Measurements from ENCODE around the gene TMEM125. TPM values are rescaled to one million over a fixed set of nuclear protein-coding genes. Genes with fewer than 3 reads are reported as not detected.

TMEM125 gene
- total and polyA plus RNA-seq, 7 donors, result not detected

- WGBS, 3 donors, result 94 to 95% (median 95%) methylated on average over 5 of the region's 5 CpGs
- intact Hi-C loops (cut with DNase I), result no loop called here
- Histone ChIP-seq H3K27me3 (ENCODE audit: insufficient read depth in 3 of 3, low read length in 2 of 3) (peaks cover 0 to 4% (median 0%) of the 10 kb centered on the region in 3 donors), H3K4me3 (no peak overlapping the region), H3K4me1 (no peaks in the 10 kb centered on the region), H3K9me3 (no peaks in the 10 kb centered on the region), H3K27ac (no peak overlapping the region), H3K36me3 (ENCODE audit: insufficient read depth in 1 of 2, low read depth in 1 of 2) (no peaks in the 10 kb centered on the region)
- DNase-seq (no peak), ATAC-seq (no peak)
- TF ChIP-seq CTCF (IDR thresholded peaks at IDR 0.05), result no peak
Observed at GRCh38 chr1:43286533-43286932, 16.8 kb downstream of the TMEM125 start.

GRCh38 chr1:43288058-43288784 is 18.4 kb downstream of the TMEM125 start:
- no peak overlapping the region for H3K4me3 ChIP-seq
- intact Hi-C loops (cut with DNase I), result no loop called here
- no peak for DNase-seq
- no peaks in the 10 kb centered on the region for H3K4me1 ChIP-seq
- ATAC-seq, result no peak
- no peak overlapping the region for H3K27ac ChIP-seq
- H3K36me3 ChIP-seq (ENCODE audit: insufficient read depth in 1 of 2, low read depth in 1 of 2), result no peaks in the 10 kb centered on the region
- no peak for TF ChIP-seq CTCF (IDR thresholded peaks at IDR 0.05)
- H3K27me3 ChIP-seq (ENCODE audit: insufficient read depth in 3 of 3, low read length in 2 of 3), result peaks cover 0 to 4% (median 0%) of the 10 kb centered on the region in 3 donors
- WGBS, 3 donors, result 82 to 87% (median 83%) methylated on average over 9 of the region's 9 CpGs
- H3K9me3 ChIP-seq, result no peaks in the 10 kb centered on the region

- ATAC-seq, result no peak
Observed at GRCh38 chr1:43288785-43289706, 19.3 kb downstream of the TMEM125 start.

GRCh38 chr1:43292216-43292615 is 22.4 kb downstream of the TMEM125 start:
- intact Hi-C loops (cut with DNase I), result no loop called here
- WGBS, 3 donors, result 78 to 85% (median 80%) methylated on average over 7 of the region's 7 CpGs

More at GRCh38 chr1:43288785-43289706, 19.3 kb downstream of the TMEM125 start:
- no peaks in the 10 kb centered on the region for H3K9me3 ChIP-seq
- 58 to 62% (median 59%) methylated on average over 12 of the region's 12 CpGs for WGBS, 3 donors
- no peaks in the 10 kb centered on the region for H3K4me1 ChIP-seq
- no peak overlapping the region for H3K27ac ChIP-seq
- no peak for DNase-seq
- no peak for TF ChIP-seq CTCF (IDR thresholded peaks at IDR 0.05)
- intact Hi-C loops (cut with DNase I), result no loop called here
- H3K4me3 ChIP-seq, result no peak overlapping the region
- no peaks in the 10 kb centered on the region for H3K36me3 ChIP-seq (ENCODE audit: insufficient read depth in 1 of 2, low read depth in 1 of 2)
- peaks cover 0 to 4% (median 0%) of the 10 kb centered on the region in 3 donors for H3K27me3 ChIP-seq (ENCODE audit: insufficient read depth in 3 of 3, low read length in 2 of 3)

More at GRCh38 chr1:43292216-43292615, 22.4 kb downstream of the TMEM125 start:
- Histone ChIP-seq H3K4me1 (peaks cover 6% of the 10 kb centered on the region), H3K27me3 (ENCODE audit: insufficient read depth in 3 of 3, low read length in 2 of 3) (no peaks in the 10 kb centered on the region), H3K4me3 (no peak overlapping the region), H3K36me3 (ENCODE audit: insufficient read depth in 1 of 2, low read depth in 1 of 2) (no peaks in the 10 kb centered on the region), H3K27ac (no peak overlapping the region), H3K9me3 (no peaks in the 10 kb centered on the region)
- DNase-seq (no peak), ATAC-seq (no peak)
- TF ChIP-seq CTCF (IDR thresholded peaks at IDR 0.05), result no peak
